ENCODE measurements around the gene TM4SF4.

- no peak for TF ChIP-seq CTCF (IDR thresholded peaks at IDR 0.05)
- TF ChIP-seq POLR2A (IDR thresholded peaks at IDR 0.05), result no peak
Observed at GRCh38 chr3:149529099-149529498, 54.6 kb downstream of the TM4SF4 start.
